Loucy (cell line): ENCODE measurements around the gene CCL18.

ENCODE experiments used
- H2AFZ ChIP-seq: fragments of 200-600 bp; sonication (generic); 2 replicates; pipeline ENCODE4 v1.6.0; 2016; ENCODE audit warnings: antibody characterized with exemption, mild to moderate bottlenecking, low read length, moderate library complexity
- H3F3A ChIP-seq: fragments of 200-600 bp; 2 replicates; pipeline ENCODE4 v1.6.0; 2016; ENCODE audit warnings: antibody characterized with exemption, low read depth, mild to moderate bottlenecking
- H3K27me3 ChIP-seq: fragments of 200-600 bp; sonication (generic); 2 replicates; pipeline ENCODE4 v1.6.1; 2014; ENCODE audit warnings: low read length, mild to moderate bottlenecking; ENCODE audit not compliant: insufficient read depth, poor library complexity, severe bottlenecking
- H3K36me3 ChIP-seq: fragments of 200-600 bp; sonication (generic); 2 replicates; pipeline ENCODE4 v1.6.1; 2016; ENCODE audit warnings: low read length; ENCODE audit not compliant: insufficient read depth
- H3K4me1 ChIP-seq: fragments of 200-600 bp; sonication (generic); 2 replicates; pipeline ENCODE4 v1.5.1; 2014; ENCODE audit warnings: low read length, mild to moderate bottlenecking; ENCODE audit not compliant: insufficient read depth, poor library complexity, severe bottlenecking
- H3K4me2 ChIP-seq: fragments of 200-600 bp; sonication (generic); 2 replicates; pipeline ENCODE4 v1.6.0; 2014; ENCODE audit warnings: antibody characterized with exemption, low read length, low read depth, mild to moderate bottlenecking; ENCODE audit not compliant: poor library complexity, severe bottlenecking
- H3K4me3 ChIP-seq: fragments of 200-600 bp; sonication (generic); 2 replicates; pipeline ENCODE4 v1.5.1; 2014; ENCODE audit warnings: low read length, mild to moderate bottlenecking, mixed read lengths; ENCODE audit not compliant: poor library complexity, severe bottlenecking
- H3K79me2 ChIP-seq: fragments of 200-600 bp; sonication (generic); 2 replicates; pipeline ENCODE4 v1.6.1; 2014; ENCODE audit warnings: low read length; ENCODE audit not compliant: insufficient read depth
- H3K9ac ChIP-seq: fragments of 200-600 bp; sonication (generic); 2 replicates; pipeline ENCODE4 v1.6.0; 2014; ENCODE audit warnings: mild to moderate bottlenecking, low read depth, low read length, moderate library complexity; ENCODE audit not compliant: poor library complexity, severe bottlenecking
- H3K9me2 ChIP-seq: fragments of 200-600 bp; sonication (generic); replicated peaks from 2 replicates; pipeline ENCODE4 v1.6.1; 2016; ENCODE audit warnings: low read depth, low read length, mixed read lengths
- H3K9me3 ChIP-seq: fragments of 200-600 bp; sonication (generic); 2 replicates; pipeline ENCODE4 v1.6.1; 2014; ENCODE audit warnings: mild to moderate bottlenecking, antibody characterized with exemption, low read length, low read depth; ENCODE audit not compliant: insufficient read depth
- H4K20me1 ChIP-seq: fragments of 200-600 bp; sonication (generic); 2 replicates; pipeline ENCODE4 v1.6.0; 2014; ENCODE audit warnings: antibody characterized with exemption, low read length, mild to moderate bottlenecking; ENCODE audit not compliant: insufficient read depth, poor library complexity, severe bottlenecking
- CTCF ChIP-seq: fragments of 200-600 bp; sonication (generic); conservative IDR thresholded peaks from 2 replicates; pipeline ENCODE4 v1.5.1; 2014; ENCODE audit warnings: mild to moderate bottlenecking, antibody characterized with exemption, low read length
- EZH2phosphoT487 ChIP-seq: fragments of 200-600 bp; IDR thresholded peaks from 2 replicates; pipeline ENCODE4 v1.6.1; 2018; ENCODE audit warnings: antibody characterized with exemption, mild to moderate bottlenecking, moderate library complexity, borderline replicate concordance

CCL18 gene

GRCh38 chr17:36027761-36028160 is 36.3 kb upstream of the CCL18 start:
- Histone ChIP-seq H3K4me3 (no peak overlapping the region), H3F3A (no peaks in the 10 kb centered on the region), H2AFZ (no peak overlapping the region), H3K9ac (no peak overlapping the region), H3K4me1 (no peaks in the 10 kb centered on the region), H3K9me3 (no peaks in the 10 kb centered on the region), H4K20me1 (no peaks in the 10 kb centered on the region), H3K27me3 (peaks cover 9% of the 10 kb centered on the region), H3K36me3 (no peaks in the 10 kb centered on the region), H3K9me2 (no peaks in the 10 kb centered on the region), H3K4me2 (no peak overlapping the region), H3K79me2 (no peaks in the 10 kb centered on the region)
- no peak for TF ChIP-seq EZH2phosphoT487
- no peak for TF ChIP-seq CTCF

- no peaks in the 10 kb centered on the region for H3K4me1 ChIP-seq
- no peaks in the 10 kb centered on the region for H3F3A ChIP-seq
- no peak overlapping the region for H3K4me3 ChIP-seq
- H2AFZ ChIP-seq: no peak overlapping the region
- no peaks in the 10 kb centered on the region for H3K9me2 ChIP-seq
- no peaks in the 10 kb centered on the region for H4K20me1 ChIP-seq
- no peak overlapping the region for H3K4me2 ChIP-seq
- no peaks in the 10 kb centered on the region for H3K36me3 ChIP-seq
- H3K9ac ChIP-seq: no peak overlapping the region
- H3K79me2 ChIP-seq: no peaks in the 10 kb centered on the region
- no peak for TF ChIP-seq EZH2phosphoT487
- TF ChIP-seq CTCF: no peak
- H3K9me3 ChIP-seq: no peaks in the 10 kb centered on the region
- H3K27me3 ChIP-seq: peaks cover 9% of the 10 kb centered on the region
Measured at GRCh38 chr17:36030956-36031355, 33.1 kb upstream of the CCL18 start.

- Histone ChIP-seq H3K9me2 (no peaks in the 10 kb centered on the region), H3K36me3 (no peaks in the 10 kb centered on the region), H3K27me3 (peaks cover 3% of the 10 kb centered on the region), H3K79me2 (no peaks in the 10 kb centered on the region), H4K20me1 (no peaks in the 10 kb centered on the region), H3K9ac (no peak overlapping the region), H2AFZ (no peak overlapping the region), H3F3A (no peaks in the 10 kb centered on the region), H3K4me2 (no peak overlapping the region), H3K4me1 (no peaks in the 10 kb centered on the region), H3K4me3 (no peak overlapping the region), H3K9me3 (no peaks in the 10 kb centered on the region)
- no peak for TF ChIP-seq CTCF
- TF ChIP-seq EZH2phosphoT487: no peak
Measured at GRCh38 chr17:36034127-36034526, 29.9 kb upstream of the CCL18 start.
